DMS 273 (cell line): Measurements from ENCODE around the gene BAHD1.

Experiments used
- DNase-seq: peaks from one replicate; lab custom pipeline; 2025; ENCODE audit not compliant: unreplicated experiment; lab: John Stamatoyannopoulos, UW

The BAHD1 gene

DNA sequence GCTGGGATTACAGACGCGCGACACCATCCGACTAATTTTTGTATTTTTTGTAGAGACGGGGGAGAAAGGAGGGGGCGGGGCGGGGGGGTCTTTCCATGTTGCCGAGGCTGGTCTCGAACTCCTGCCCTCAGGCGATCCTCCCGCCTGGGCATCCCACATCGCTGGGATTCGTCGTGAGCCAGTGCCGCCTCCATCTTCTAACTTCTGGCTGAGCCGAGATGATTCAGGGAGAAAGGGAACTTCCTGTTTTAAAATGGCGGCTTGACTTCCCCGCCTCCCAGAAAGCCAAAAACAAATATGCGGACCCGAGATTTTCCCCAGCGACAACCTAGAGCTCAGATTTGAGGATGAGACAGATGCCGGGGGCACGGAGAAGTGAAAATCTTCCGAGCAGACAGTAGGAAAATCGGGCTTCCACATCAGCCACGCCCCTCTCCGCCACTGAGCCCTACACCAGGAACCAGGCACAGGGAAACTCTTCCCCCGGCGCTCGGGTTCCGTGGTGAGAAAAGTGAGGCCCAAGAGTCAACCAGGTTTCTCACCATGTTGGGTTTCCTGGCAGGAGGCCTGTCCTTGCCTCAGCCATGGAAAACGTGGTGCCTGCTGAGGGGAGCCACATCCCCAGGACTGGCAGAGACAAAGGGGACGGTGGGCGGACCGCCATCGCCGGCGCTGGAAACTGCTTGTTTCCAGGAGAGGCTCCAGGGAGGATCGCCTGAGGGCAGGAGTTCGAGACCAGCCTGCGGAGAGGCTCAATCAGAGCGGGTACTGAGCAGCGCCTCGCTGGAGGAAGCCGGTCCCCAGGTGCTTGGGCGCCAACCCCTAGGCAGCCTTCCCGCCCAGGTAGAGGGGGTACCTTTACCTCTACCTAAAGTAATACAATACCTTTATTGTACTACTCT, 48.8 kb downstream of the BAHD1 start:
- no peak for DNase-seq

- DNase-seq = no peak
Measured at GRCh38 chr15:40493089-40493840, 52.5 kb downstream of the BAHD1 start.

DNA sequence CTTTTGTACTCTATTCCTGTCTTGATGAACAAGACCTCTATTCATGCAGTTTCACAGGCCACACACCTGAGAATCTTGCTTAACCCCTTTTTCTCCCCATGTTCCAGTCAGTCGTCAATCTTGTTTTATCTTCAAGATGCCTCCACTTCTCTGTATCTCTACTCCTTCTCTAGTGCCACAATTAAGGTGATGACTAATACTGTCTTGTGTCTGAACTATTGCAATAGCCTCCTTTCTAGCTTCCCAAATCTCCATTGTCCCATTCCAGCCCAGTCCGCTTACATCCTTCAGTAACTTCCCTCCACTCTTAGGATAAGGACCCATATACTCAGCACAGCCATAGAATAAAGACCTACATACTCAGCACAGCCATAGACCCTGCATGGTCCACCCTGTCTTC, 54.8 kb downstream of the BAHD1 start:
- DNase-seq = no peak

GRCh38 chr15:40498418-40498817, 57.7 kb downstream of the BAHD1 start:
- DNase-seq = no peak

- DNase-seq = no peak
Measured at GRCh38 chr15:40498891-40499290, 58.1 kb downstream of the BAHD1 start.

GRCh38 chr15:40499931-40500330, 59.2 kb downstream of the BAHD1 start:
- DNase-seq = no peak

GRCh38 chr15:40500568-40501330, 60.0 kb downstream of the BAHD1 start:
- no peak for DNase-seq

DNA sequence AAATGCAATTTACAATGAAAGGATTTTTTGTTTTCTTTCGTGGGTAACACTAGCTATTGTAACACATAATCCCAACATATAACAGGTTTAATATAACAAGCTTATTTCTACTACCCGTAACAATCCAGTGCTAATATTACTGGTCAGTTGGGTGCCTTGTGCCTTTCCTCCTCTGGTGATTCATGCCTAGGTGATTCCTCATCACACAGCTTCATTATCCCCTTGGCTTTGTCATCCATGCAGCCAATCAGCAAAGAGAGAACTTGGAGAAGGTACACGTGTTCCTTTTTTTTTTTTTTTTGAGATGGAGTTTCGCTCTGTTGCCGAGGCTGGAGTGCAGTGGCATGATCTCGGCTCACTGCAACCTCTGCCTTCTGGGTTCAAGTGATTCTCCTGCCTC, 60.7 kb downstream of the BAHD1 start:
- DNase-seq = no peak

DNA sequence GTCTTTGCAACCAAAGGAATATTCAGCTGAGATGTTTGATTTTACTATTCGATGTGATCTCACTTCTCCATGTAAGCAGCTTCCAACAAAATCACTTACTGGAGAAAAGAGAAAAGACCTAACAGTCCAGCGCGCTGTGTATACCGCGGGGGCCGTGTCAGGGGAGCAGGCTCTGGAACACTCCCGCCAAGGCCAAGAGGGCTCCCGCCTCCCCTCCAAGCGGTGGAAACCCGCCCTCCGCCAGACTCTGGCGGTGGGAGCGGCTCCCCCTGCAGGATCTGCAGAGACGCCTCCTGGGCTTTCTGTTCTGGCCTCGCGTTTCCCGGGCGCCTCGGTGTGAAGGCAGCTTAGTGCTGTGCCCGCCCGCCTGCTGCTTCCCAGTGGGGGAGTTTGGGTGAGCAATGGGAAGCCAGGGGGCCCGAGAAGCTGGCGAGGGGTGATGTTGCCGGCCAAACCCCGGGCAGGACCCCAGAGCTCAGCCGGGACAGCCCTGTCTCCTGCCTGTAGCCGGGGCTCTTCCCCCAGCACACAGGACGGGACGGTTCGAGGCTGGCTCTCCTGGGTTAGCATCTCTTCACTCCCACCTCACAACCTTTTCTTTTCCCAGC, 66.3 kb downstream of the BAHD1 start:
- DNase-seq = peak; percentile 89

DNA sequence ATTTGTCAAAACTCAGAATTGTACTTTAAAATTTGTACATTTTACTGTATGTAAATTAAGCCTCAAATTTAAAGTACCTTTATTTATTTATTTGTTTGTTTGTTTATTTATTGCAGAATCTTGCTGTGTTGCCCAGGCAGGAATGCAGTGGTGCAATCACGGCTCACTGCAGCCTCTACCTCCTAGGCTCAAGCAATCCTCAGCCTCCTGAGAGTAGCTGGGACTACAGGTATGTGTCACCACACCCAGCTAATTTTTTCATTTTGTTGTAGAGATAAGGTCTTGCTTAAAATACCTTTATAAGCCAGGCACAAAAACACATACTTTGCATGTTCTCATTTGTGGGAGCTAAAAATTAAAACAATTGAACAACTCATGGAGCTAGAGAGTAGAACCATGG, 67.5 kb downstream of the BAHD1 start:
- DNase-seq = no peak

DNA sequence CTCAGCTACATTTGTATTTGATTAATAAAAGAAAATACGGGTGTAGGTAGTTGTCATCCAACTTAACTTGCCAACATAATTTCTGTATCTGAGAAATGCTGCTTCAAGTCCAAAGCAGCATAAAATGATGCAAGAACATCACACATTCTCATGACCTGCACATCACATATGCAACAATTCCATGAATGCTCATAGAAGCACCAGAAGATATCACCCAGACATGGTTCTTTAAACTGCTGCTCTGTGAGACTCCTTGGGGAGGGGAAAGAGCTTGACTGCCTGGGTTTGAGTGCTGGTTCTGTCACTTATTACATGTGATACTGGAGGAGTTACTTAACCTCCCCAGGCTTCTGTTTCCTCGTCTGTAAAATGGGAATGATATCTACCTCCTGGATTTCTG, 69.4 kb downstream of the BAHD1 start:
- no peak for DNase-seq

- no peak for DNase-seq
Measured at GRCh38 chr15:40511093-40511471, 70.3 kb downstream of the BAHD1 start.

- peak; percentile 64 for DNase-seq
Measured at GRCh38 chr15:40511472-40512133, 70.8 kb downstream of the BAHD1 start.

DNA sequence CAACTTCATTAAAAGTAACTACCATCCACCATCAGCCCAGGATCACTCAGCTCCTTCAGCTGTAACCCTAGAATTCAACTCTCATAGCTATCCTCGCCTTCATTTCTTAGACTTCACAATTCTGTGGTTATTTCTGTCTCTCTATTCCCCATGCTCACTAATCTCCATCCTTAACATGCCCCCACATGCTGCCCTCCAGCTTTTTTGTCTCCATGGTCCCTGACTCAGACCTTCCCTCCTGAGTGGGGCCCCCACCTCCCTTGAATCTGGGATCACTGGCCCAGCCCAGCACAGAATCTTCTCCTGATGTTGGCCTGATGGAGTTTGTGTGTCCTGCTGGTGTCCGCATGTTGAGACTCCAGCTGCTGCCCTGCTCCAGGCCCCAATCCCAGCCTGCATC, 71.7 kb downstream of the BAHD1 start:
- DNase-seq = no peak

DNA sequence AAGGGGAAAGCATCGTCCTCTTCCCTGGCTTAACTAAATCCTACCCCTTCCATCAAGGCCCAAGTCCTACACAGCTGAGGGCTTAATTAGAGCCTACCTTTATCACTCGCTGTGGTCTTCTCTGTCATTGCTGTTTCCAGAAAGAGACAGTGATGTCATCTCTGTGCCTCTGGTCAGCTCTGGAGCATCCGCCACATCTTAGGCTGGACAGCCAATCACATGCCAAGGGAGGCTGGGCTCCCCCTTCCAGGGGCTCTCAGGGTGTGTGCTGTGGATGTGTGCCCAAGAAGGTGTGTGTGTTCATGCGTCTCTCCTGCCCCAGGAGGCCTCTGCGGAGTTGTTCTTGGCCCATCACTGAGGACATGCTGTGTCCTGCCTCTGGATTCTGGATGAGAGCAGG, 72.9 kb downstream of the BAHD1 start:
- no peak for DNase-seq

DNA sequence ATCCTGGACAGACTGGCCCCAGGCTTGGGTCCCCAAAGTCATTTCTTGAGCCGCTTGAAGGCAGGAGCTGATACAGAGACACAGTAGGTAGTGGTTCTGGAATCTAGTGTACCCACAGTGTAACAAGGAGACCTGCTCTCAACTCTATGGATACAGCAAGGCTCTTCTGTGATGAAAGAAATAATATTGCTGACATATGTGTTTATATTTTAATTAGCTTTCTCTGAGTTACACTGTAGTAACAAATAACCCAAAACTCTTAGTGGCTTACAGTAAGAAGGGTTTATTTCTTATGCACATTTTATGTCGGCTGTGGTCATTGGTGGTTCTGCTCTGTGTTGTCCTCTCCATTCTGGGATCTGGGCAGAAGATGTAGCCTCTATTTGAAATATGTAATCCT, 75.6 kb downstream of the BAHD1 start:
- DNase-seq = no peak
